Activated CD8-positive, alpha-beta memory T cell treated with anti-CD3 and anti-CD28 coated beads for 1 hour (primary cell): ENCODE measurements around the gene GLP1R.
A peak's percentile ranks its signal among the peaks of the same experiment; 100 is the strongest.

Source experiments
- DNase-seq, 2 donors: peaks; one replicate each; pipeline ENCODE4 v3.0.0-alpha.2; 2020; ENCODE audit warnings: low read depth in 1 of 2; ENCODE audit errors: extremely low read depth in 1 of 2

Gene GLP1R

DNA sequence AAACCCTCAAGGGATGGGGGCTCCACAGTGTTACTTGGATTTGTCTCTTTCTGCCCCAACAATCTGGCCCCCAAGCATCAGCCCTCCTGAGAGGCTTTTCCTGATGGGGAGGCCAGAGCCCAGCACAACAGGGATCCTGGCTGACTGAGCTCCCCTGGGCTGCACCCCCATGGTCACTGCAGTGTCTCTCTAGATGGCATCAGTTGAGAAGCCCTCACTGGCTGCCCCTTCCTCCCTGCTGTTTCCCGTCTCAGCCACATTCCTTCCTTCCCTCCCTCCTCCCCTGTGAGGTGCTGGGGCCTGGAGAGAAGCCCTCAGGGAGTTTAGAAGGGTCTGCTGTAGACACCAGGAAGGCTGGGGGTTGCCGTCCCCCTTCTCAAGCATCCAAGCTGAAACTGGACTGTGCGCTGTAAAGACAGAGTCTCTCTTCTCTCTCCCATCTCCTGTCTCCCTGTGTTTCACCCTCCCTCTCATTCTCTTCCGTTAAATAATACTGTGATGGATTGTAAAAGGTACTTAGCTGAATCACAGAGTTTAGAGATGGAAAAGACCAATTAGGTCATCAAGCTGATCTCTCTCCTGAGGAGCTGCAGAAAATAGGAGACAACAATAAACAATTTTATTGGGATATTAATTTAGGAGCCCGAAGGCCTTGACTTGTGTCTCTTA, 36.7 kb downstream of the GLP1R start:
- no peak for DNase-seq

DNA sequence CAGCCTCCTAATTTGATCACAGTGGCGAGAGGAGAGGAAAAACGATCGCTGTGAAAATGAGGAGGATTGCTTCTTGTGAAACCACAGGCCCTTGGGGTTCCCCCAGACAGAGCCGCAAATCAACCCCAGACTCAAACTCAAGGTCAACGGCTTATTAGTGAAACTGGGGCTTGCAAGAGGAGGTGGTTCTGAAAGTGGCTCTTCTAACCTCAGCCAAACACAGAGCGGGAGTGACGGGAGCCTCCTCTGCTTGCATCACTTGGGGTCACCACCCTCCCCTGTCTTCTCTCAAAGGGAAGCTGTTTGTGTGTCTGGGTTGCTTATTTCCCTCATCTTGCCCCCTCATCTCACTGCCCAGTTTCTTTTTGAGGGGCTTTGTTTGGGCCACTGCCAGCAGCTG, 37.7 kb downstream of the GLP1R start:
- DNase-seq = no peak

DNA sequence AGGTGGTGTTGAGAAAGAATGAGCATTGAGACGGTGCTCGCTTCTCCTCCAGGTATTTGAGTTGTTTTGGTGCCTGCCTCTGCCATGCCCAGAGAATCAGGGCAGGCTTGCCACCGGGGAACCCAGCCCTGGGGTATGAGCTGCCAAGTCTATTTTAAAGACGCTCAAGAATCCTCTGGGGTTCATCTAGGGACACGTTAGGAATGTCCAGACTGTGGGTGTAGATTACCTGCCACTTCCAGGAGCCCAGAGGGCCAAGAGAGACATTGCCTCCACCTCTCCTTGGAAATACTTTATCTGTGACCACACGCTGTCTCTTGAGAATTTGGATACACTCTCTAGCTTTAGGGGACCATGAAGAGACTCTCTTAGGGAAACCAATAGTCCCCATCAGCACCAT, 38.1 kb downstream of the GLP1R start:
- DNase-seq = no peak

DNA sequence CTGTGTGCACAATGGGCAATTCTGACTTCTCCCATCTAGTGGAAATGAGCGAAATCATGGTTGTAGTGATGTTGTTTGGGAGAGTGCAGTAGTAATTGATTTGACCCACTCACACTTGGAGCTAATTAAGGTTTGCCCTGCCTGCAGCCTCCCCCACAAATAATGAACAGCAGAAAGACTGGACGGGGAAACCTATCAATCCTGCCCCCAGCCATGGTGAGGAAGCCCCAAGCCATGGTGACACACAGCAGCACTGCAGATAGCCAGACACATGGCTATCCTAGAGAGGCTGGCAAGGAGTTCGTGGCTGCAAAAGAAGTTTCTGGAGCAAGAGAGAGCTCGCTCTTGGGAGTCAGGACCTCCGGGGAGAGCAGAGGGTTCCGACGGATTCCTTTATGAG, 38.6 kb downstream of the GLP1R start:
- DNase-seq = no peak

DNA sequence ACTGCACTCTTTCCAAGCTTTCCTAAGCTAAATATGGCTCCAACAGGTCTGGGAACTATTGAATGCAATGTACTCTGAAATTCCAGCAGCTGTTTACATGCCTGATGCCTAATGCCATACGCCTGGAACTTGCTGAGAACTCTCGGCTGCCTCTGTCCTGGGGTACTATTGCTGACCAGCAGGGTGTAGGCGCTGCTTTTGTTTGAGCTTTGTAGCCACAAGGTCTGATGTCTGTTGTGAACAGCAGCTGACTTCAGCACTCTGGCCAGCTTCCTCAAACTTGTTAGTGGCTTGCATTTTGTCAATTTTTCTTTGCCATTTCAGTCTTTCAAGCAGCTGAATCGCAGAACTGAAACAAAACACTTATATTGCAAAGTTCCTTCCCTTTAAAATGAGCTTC, 39.8 kb downstream of the GLP1R start:
- no peak for DNase-seq

DNA sequence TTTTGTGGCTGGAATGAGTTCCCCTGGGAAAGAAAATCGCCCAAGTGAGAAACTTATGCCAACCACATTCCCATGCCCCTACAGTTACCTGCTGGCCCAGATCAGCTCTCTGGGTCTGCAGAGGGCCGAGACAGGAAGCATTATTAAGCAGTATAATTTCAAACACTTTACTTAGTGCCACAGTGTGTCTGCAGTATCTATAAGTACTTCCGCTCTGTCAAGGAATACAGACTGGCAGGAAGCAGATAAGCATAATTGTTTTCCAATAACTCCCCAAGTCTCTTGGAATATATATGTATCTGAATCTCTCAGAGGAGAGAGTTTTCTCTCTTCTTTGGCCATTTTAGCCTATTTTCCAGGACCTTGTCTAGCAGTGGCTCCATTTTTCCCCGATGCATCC, 41.5 kb downstream of the GLP1R start:
- DNase-seq = no peak

DNA sequence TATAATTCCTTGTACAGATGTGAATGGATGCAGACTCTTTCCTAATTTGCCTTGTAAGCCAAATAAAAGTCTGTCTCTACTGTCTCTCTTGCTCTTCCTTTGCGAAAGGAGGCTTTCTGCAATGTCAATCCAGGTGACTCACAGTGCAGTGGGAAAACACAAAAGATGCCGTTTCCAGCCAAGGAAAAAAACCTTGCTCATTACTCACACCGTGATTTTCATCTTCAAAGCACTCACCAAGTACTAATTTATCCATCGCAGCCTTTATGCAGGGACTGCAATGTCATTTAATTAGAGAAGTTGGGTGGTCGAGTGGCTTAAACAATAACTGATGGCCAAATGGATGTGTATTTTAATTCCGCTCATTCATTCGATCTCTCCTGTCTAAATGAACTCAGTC, 42.6 kb downstream of the GLP1R start:
- no peak for DNase-seq

DNA sequence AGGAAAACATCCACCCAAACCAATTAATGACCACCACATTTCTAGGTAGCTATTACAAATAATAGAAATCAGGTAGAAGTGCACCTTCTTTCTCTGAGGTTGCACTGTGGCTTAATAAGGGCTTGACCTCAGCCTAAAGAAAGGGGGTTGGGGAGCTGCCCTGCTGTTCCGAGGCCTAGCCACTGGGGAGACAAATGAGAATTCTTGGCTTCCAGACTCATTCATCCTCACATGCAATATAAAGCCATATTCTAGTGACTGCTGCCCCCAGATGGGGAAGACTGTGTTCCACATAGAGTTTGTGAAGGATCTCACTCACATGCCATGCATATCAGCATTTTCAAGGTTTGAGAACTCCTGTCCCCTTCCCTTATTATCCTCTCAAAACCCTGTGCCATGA, 43.5 kb downstream of the GLP1R start:
- DNase-seq = no peak

DNA sequence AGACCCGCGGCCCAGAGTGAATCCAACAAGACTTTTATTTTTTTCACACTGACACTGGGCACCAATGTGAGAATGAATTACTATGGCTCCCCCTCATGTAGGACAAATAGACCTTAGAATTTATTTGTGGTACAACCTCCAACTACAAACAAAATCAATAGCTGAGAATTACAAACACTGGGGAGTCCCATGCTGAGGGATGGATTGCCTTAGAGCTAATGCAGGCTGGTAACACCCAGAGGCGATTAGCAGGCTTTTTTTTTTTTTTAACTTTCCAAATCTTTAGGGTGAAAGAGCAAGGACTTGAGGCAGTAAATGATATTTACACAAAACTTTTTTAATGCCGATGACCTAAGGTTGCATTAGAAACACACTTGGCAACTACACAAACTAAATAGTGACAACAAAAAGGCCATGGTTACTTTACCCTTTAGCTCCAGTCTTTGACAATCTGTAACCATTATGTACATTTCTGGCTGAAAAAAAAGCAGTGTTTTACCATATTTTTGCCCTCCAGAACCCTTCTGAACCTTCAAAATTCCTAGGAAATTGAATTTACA, 44.6 kb downstream of the GLP1R start:
- no peak for DNase-seq

DNA sequence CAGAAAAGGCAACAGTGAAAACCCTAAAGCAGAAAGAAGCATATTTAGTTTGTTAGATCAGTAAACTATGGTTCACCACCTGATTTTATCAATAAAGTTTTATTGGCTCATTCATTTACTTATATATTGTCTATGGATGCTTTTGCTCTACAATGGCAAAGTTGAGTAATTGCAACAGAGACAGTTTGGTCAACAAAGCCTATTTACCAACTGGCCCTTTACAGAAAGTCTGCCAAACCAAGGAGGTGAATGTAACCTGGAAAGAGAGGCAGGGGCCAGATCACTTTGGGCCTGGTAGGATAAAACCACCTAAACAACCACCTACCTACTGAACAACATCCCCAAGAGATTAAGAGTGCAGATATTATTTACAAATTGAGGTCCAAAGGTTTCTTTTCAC, 47.0 kb downstream of the GLP1R start:
- no peak for DNase-seq

DNA sequence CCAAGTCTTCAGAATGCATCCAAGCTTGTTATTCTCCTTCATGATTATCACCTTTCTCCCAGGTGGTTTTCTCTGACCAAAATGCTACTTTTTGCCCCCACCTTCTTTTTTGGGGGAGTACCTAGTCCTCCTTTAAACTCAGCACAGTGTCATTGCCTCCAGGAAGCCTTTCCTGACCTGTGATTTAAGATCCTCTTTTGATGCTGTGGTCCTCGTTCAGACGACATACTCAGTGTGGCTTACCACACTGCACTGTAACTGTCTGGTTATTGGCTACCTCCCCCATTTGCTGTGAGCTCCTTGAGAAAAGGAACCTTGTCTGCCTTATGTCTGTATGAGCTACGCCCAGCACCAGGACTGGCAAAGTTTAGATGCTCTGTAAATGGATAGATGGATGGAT, 51.8 kb downstream of the GLP1R start:
- no peak for DNase-seq

DNA sequence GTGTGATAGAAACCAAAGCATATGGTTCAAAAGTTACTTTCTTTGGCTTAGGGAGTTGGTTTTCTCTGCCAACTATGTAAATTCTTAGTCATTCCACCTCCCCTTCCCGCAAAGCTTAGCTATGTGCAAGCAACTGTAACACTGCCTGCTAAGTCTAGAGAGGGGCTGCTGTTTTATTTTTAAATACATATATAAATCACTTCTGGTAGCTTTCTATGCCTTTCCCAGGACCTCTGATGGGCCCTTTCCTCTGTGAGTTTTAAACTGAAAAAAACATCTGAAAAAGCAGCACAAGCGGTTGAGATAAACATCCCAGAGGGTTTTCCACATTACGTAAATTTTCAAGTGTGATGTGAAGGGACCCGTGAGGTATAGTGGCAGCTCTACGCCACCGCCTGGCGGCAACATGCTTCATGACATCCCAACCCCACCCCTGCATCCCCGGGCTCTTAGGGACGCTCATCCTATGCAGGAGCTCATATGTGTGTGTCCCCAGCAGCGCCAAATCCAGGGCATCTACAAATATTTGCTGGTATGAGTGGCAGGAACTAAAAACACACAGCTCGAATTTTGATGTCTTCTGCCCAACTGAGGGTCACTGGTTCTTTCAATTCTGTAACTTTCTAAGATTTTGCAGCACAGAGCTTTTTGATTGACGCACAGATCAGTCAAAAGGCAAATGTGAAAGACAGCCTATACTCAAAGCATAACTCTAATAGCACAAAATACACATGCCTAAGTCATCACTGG, 53.7 kb downstream of the GLP1R start:
- DNase-seq = no peak

DNA sequence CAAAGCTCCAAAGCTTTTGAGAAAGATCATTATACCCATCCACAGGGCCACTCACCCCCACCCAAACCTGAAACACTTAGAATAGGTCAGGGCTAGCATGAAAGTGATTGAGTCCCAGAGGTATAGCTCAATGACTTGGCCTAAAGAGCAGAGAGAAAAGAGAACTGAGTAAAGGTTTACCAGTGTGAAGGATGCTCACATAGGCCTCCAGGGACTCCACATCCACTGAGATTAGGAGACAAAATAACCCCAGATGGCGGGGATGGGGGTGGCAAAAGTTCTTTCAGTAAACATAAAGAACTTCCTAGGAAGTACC, 54.2 kb downstream of the GLP1R start:
- DNase-seq = no peak

DNA sequence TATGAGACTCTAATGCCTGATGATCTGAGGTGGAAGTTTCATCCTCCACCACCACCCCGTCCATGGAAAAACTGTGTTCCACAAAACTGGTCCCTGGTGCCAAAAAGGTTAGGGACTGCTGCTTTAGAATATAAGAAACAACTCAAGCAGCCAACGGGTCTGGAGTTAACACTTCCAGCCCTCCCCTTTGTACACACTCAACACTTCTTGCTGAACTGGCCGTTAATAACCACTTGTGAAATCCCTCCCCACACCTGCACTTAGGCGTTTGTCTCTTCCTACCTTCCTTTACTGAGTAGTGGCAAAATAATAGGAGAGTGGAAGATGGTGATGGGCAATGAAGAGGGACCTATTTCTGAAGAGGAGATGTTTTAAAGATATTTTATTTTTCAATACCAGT, 55.9 kb downstream of the GLP1R start:
- DNase-seq = no peak

DNA sequence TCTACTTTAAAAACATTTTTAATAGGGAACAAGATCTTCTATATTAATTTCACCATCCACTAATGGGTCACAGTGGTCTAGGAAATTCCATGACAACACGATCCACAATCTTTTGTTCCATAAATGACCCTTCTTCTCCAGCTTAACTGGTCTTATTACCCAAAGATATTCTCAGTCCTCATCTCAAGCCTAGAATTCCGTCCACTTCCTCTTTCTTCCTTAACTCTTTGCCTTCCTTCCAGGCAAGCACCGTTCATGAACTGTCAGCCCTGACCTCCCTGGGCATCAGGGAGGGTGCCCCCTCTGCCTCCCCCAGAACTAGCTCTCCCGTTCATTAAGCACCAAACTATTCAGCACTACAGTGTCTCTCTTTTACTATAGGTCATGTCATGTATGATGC, 58.5 kb downstream of the GLP1R start:
- DNase-seq = no peak

DNA sequence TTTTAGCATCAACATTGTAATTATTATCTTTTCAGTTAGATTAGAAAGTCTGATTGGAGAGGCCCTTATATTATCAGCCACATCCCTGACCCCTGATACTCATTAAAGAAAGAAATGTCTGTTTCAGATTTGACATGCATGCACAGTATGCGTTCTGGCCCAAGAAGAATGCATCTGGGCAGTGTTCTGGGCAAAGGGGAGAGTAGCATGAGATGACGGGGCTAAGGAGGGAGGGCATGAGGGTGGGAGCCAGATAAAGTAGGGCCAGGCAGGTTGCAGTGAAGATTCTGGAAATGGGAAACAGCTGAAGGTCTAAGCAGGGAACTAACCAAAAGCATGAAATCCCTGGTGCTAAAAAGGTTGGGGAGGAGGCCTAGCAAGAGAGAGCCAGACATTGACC, 59.1 kb downstream of the GLP1R start:
- DNase-seq = no peak

DNA sequence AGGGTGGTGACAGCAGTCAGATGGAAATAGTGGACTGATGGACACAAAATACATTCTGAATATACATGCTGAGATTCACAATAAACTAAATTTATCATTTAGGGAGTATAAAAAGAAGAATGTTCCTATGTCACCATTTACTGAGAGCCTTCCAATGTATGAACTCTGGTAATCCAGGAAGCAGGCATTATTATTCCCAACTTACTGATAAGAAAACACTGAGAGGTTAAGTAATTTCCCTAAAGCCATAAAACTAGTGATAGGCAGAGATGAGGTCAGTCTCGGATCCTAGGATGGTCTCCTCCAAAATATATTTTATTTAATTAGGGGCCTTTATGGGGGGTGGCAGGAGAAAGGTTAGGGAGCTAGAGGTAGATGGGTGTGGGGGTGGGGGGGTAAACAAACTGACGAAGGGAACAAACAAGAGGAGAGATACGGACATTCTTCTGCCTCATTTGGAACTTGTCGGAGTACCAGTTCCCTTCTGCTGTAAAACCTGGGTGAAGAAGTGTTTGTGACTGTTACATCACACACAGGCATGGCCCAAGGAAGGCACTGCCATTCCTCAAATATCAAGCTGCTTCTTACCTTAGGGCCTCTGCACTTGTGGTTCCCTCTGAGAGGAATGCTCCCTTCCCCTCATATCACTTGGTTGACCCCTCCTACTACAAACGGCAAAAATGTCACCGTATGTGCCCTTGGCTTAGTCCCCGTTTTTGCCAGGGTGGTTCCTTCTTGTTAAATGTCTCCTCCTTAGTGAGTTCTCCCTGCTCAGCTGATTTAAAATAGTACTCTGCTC, 59.7 kb downstream of the GLP1R start:
- no peak for DNase-seq

DNA sequence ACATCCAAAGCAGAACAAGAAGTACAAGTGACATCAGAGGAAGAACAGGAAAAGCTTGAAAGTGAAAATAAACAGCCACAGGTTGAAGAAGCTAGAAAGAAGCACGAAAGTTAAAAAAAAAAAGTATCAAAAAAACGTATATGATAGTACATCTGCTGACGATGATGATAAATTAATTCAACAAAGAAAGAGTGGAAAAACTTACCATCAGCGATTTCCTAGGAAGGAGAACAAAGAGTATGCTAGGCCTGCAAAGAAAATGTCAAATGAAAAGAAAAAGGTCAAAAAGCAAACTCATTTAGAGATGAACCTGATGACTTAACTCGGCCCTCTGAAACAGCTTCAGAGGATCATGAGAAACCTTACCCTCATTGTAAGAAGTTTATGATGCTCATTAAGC, 62.7 kb downstream of the GLP1R start:
- DNase-seq = no peak

DNA sequence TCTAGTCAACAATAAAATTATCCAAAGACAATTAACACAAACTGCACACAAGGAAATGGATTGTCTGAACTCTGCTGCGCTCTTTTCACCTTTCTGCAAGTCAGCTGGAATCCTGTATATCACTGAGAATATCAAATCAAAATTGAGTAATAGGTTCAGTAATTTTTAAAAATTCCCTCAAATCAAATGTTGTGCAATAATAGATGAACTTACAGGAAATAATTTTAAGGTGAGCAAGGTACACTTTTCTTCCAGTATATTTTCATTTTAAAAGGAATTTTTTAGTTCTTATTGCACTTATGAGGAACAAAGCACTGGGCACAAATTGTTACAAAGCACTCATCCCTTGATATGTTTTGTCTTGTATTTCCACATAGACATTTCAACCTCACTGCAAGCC, 65.2 kb downstream of the GLP1R start:
- DNase-seq = no peak

DNA sequence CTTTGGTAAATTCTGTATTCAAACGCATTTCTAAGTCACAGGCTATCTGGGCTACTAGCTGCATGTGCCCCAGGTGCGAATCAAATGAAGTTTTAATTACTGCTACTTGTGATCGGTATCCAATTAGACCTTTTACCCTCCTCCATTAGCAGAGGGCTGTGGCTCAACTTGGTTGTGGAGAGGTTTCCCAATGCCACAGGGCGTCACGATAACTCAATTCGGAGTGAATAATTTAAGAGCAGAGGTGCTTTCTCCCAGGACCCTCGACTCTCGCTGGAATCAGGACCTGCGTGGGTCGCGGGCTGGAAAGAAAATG, 65.8 kb downstream of the GLP1R start:
- no peak for DNase-seq

DNA sequence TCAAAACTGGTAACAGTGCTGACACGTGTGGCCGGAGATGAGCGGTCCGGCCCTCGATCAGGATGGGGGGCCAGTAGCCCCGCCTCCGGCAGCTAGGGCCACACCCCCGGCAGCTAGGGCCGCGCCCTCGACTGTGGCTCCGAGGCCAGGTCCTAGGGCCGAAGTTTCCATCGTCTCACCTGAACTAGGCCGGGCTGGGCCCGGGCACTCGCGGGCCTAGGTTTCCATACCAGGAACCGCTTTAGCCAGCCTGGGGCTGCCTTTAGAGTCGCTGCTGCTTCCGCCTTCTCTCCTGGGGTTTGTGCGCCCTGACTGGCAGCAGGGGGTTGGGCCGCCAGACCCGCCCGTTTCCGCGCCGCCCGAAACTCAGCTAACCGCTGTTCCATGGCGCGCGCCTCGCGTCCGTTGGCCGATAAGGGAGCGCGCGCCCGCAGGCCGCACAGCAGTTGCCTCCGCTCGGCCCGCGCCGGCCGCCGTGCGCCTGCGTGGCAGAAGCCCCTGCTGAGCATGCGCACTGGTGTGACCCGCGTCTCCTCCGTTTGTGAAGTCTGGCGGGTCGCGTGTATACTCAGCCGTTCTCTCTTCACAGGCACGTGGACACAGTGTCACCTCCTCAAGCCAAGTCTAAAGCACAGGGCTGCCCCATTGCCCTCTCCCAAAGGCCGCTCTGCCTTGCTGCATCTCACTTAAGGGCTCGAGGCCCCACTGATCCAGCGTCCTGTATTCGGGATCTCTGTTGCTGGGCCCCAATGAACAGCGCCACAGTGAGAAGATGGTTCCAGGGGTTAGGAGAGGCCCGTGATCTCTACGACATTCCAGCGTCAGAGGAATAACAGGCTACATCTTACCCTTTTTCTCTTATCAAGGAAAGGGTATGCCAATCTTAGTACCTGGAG, 66.4 kb downstream of the GLP1R start, which contains the start of gene SAYSD1:
Gene SAYSD1 (minus strand): TSS at position 483 of the 896 bp plus-strand sequence. CDS start 97 bp downstream, at position 386.
- DNase-seq = peak; percentile 75 to 88
